ENCODE measurements around the gene IL1RL2.

IL1RL2 gene

DNA sequence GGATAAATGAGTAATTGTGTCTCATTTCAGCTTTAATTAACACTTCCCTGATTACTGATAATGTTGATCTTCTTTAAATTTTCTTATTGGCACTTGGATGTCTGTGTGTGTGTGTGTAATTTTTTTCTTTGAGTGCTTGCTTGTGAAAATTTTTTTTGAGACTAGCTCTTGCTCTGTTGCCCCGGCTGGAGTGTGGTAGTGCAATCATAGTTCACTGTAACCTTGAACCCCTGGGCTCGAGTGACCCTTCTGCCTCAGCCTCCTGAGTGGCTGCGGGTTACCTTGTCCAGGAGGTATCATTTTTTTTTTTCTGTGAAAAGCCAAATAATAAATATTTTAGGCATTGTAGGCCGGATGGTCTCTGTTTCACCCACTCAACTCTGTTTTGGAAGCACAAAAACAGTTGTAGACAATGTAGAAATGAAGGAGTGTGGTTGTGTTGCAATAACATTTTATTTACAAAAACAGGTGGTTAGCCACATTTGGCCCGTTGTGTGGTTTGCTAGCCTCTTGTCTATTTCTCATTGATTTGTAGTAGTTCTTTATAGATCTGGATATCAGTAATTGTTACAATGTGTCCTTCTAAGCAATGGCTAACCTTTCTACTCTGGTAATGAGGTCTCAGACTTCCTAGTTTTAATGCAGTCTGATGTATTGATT lies 7.9 kb downstream of the IL1RL2 start:
- no peak for DNase-seq (ENCODE audit: low read depth)

DNA sequence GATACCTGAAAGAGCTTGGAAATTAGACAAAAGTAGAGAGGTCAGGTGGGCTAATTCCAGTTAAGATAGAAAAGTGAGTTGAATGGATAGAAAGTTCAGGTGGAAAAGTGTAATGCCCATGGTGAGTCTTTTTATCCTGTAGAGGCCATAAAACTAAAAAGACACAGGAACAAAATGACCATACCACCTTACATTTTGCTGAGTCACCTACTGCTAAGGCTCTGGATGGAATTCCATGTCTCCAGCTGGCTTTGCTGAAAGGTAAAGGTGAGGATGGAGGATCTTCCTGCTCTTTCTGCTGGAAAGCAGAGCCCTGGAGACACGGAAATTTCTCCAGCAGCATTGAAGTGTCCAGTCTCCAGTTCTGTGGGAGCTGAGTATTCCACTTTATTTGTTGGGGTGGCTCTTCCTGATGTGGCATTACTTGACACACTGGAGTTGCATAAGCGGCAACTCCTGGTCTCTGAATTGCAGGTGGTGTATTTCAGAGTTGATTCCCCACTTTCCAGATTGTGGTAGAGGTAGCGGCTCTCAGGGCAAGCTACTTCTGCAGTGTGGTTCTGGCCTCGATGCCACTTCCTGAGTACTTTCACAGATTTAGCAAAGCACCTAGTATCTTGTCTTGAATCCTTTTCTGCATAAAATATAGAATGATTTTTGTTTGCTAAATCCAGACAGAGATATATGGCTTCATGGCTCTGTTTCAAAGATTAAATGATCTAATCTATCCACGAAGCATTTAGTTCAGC lies 10.7 kb downstream of the IL1RL2 start:
- no peak for DNase-seq (ENCODE audit: low read depth)

DNA sequence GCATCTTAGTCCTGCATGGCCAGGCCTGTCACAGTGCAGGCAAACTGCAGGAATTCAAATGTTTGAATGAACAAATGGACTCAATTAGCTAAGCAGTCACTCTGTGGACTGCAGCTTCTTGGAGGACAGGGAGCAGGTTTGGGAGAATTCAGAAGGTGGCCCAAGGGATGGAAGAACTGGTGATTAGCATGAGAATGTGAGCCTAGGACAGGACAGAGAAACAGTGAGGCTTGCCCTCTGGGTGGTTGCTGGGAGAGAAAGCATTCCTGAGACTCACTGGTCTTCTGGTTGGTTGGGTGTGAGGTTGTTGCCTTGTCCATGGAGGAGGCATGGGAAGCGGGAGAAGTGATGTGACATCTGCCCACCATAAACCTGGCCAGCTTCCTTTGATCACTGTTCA lies 13.7 kb downstream of the IL1RL2 start:
- DNase-seq (ENCODE audit: low read depth), result no peak

DNA sequence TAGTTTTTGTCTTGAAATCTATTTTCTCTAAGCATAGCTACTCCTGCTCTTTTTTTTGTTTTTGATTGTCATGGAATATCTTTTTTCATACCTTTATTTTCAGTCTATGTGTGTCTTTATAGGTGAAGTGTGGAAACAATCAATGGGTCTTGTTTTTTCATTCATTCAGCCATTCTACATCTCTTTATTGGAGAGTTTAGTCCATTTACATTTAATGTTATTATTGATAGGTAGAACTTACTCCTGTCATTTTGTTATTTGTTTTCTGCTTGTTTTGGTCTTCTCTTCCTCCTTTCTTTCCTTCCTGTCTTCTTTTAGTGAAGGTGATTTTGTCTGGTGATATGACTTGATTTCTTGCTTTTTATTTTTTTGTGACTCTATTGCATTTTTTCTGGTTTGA lies 17.8 kb downstream of the IL1RL2 start:
- no peak for DNase-seq (ENCODE audit: low read depth)

DNA sequence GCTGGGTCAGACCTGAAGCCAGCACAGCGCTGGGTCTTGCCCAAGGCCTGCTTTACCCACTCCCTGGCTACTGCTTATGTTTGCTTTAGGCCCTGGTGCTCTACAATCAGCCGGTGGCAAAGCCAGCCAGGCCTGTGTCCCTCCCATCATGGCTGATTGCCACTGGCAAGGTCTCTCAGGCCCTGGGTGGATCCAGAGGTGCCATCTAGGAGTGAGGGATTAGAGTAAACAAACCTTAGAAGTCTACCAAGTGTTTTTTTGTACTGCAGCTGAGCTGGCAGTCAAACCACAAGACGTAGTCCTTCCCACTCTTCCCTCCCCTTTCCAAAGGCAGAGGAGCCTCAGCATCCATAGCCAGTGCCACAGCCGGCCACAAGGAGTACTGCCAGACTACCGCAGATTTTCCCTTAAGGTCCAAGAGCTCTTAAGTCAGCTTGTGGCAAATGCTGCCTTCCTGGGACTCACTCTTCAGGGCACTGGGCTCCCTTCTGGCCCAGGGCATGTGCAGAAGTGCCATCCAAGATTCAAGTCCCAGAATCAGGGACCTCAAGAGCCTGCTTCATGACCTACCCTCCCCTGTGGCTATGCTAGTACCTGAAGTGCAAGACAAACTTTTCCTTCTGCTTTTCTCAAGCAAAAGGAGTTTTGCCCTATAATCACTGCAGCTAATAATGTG lies 20.0 kb downstream of the IL1RL2 start:
- no peak for DNase-seq (ENCODE audit: low read depth)

DNA sequence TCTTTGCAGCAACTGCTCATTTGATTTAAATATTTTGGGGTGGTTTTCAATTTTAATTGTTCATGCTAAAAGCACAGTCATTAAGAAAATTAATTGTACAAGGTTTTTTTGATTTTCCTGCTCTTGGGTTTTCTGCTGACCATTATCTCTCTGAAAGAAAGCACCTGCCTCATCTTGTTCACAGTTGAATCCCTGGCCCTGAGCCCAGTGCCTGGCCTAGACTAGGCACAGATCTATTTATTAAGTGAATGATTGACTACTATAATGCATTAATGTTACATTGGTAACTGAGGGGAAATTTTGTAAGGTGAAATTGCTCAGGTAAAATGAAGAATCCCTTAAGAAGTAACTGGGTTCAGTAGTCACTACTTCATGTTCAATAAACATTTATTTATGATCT lies 22.0 kb downstream of the IL1RL2 start:
- no peak for DNase-seq (ENCODE audit: low read depth)

DNA sequence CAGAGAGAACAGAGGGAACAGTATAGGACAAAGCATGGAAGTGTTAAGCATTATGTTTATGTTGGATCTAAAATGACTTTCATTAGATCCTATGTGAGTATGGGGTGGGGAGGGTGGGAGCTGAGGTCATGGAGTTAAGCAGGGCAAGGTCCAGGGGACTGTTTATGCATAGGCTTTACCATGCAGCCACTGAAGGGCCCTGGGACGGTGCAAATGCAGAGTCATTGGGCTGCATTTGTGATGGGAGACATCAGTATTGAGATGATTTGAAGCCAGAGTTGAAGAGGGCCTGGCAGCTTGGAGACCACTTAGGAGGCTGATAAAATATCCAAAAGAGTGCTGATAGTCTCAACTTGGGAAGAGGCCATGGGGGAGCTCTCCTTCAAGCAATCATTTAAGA lies 22.7 kb downstream of the IL1RL2 start:
- DNase-seq (ENCODE audit: low read depth), result no peak

DNA sequence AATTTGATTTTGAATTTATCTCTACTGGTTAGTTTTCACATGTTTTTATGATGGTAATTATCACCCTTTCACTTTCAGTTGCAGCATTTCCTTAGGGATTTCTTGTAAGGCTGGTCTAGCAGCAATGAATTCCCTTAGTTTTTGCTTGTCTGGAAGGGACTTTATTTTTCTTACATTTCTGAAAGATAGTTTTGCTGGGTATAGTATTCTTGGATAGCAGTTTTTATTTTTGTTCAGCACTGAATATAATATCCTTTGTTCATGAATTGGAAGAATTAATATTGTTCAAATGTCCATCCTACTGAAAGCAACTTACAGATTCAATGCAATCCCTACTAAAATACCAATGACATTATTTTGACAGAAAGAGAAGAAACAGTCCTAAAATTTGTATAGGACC lies 30.2 kb downstream of the IL1RL2 start:
- no peak for DNase-seq (ENCODE audit: low read depth)

DNA sequence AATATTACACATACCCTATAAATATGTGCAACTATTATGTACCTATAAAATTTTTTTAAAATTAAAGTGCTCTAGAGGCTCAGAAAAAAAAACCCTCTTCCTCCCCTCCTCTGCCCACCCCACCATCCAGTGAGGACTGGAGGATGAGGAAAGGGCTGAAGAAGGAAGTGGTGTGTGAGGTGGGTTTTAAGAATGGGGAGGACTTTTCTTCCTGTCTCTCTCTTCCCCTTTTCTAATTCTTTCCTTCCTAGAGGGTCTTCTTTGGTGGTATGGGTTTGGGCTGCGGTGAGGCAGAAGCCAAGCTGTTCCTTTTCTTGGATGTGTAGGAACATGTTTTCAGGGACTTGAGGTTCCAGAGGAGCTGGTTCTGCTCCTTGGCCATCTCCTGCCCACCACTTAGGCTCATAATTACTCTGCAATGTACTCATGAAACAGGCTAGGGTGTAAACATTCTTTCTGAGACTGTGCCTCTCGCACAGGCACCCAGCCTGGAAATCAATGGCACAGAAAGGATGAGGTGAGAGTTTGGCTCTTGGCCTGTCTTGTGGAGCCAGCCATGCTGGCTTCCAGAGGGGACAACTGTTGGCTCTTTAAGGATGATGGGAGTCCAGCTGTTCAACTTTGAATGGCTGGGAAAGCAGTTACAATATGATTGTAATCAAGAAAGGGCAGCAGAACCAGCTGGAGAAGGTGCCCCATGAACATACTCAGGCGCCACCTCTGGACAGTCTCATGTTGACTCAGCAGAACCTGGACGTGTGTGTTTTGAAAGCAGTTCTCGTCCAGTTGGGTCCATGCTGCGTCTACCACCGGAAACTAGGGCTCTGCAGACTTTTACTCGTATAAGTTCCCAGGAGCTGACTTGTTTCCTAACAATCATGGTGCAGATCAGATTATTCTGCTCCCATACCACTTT lies 38.3 kb downstream of the IL1RL2 start:
- DNase-seq (ENCODE audit: low read depth), result no peak

DNA sequence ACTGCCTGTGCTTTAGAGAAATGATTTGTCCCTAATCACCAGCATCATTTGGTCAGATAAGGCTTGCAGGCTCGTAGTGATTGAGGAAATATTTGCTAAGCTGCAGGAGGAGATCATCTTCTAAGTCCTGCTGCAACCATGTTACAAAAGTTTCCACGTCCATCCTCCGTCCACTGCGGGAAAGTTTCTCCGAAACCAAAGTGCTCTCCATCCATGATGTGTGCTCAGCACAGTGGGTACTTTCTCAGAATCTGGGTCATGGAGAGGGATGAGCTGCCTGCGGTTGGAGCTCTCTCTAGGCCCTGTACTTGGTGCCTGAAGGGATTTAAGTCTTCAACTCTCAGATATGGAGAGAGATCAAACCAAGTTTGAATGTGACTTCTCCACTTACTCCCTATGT lies 39.3 kb downstream of the IL1RL2 start:
- no peak for DNase-seq (ENCODE audit: low read depth)

DNA sequence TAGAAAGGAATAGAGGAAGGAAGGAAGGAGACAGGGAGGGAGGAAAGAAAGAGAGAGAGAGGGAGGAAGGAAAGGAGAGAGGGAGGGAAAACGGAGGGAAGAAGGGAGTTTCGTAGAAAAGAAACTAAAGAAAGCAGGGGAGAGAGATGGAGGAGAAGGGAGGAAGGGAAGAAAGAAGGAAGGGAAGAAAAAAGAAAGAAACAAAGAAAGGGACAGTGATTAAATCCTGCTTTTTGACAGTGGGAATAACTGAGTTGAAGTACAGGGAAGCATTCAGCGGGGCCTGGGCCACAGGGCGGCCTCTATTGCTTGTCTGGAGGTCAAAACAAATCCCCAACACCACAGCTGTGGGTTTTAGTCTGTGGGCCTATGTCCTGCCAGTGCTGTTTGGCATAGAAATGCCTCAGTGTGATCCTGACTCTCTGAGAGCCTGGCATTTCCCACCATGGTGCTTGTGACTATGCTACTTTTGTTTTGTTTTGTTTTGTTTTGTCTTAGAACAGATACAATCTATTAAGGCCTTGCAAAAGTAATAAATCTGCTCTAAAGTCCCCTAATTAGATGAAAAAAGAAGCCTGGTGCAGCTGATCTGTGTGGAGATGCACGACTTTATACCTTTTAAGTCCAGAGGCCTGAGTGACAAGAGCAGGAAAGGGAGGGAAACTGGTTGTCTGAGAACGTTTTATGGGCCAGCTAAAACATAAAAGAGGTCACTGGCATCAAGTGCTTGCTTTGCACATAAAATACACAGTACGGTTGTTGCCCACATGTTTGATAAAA lies 40.0 kb downstream of the IL1RL2 start:
- DNase-seq (ENCODE audit: low read depth), result no peak

DNA sequence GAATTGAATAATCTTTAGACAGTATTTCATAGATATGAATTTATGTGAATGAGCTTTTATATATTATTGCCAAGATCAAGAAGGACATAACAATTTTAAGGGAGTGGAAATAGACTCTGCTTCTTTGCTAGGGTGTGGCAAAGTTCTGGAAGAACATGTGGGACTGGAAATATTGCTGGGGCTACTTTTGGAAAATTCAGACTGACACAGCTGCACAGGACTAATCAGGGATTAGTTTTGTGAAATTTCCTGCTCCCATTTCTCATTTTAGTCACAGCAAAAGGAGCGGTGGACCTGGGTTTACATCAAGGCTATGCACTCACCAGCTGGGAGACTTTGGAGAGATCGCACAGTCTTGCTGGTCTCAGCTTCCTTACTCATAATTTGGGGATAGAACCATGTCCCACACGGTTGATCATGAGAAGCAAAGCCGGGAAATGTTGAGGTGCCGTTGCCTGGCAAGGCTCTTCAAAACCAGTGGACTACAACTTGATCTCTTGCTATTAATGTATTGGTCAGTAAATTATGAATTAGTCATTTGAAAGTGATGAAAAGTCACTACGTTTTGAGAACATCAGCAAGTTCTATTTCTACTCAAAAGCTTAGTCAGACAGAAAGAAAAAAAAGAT lies 42.4 kb downstream of the IL1RL2 start:
- no peak for DNase-seq (ENCODE audit: low read depth)

DNA sequence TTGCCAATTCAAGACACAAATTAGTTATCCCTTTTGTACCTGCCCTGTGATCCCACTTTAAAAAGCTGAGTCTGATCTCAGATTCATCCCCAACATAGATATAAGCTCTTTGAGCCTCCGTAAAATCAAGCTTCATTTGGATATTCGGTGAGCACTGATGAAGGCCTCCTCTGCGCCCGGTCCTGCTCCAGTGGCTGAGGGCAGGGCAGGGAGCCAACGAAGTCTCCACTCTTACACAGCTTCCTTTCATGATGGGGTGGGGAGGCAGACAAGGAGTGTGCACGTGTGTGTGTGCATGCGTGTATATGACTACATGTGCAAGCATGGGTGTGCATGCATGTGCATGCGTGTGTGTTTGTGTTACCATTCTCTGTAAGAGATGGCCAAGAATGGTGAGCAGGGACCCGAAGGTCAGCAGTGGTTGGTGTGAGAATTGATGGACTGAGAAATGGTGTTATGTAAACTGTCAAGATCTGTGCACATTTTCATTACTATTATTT lies 43.6 kb downstream of the IL1RL2 start:
- no peak for DNase-seq (ENCODE audit: low read depth)

DNA sequence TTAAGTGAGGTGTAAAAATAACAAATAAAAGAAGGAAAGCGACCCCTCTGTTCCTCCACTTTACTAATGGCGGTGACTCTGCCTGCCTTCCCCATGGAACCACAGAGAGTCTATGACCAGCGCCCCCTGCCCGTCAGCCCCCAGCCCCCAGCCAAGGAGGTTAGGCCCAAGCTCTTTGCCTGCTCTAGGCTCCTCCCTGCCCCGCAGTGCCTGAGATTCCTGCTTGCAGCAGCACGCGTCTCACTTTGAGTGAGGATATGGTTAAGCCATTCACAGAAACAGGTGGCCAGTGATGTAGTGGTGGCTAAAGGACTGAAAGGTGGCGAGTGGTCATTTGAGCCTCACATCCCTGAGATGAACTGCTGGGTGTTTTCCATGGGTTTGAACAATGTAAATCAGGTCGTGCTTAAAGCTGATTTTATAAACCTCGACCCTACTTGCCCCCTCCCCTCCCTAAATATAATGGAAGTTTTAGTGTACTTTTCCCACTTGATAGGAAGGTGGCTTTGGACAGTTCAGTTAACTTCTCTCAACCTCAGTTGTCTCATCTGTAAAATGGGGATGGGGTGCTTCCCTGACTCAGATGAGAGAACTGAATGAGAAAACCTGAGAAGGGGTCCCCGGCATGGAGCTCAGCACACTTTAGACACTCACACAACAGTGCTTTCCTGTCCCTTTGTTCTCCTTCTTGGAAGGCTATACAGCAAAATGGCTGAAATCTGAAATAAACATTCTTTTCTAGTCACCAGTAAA lies 46.5 kb downstream of the IL1RL2 start:
- DNase-seq (ENCODE audit: low read depth), result no peak

DNA sequence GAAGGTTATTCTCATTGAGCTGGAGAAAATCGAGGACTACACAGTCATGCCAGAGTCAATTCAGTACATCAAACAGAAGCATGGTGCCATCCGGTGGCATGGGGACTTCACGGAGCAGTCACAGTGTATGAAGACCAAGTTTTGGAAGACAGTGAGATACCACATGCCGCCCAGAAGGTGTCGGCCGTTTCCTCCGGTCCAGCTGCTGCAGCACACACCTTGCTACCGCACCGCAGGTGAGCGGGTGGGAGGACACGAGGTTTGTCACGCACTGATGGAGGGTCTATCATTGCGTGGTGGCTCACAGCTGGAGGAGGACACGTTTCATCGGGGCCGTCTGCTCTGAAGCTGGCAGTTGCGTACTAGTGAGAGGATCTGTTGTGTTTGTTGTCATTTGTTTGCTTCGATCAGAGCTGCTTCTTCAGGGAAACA lies 48.2 kb downstream of the IL1RL2 start:
- no peak for DNase-seq (ENCODE audit: low read depth)

DNA sequence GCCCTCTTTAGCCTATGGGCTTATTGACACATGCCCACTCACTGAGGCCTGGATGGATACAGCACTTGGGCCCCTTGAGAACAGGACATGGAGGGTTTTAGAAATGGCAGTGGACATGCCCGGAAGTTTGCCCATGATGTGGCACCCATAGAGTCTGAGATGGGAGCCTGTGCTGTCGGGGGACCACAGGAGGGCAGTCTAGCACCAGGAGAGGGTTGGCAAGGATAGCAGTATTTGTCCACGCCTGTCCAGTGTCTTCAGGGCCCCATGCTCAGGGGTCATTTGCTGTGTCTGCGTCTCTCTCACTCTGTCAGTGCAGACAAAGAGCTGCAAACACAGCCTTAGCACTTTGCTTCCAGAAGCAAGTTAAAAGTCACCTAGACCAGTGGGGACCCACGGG lies 48.7 kb downstream of the IL1RL2 start:
- DNase-seq (ENCODE audit: low read depth), result no peak

DNA sequence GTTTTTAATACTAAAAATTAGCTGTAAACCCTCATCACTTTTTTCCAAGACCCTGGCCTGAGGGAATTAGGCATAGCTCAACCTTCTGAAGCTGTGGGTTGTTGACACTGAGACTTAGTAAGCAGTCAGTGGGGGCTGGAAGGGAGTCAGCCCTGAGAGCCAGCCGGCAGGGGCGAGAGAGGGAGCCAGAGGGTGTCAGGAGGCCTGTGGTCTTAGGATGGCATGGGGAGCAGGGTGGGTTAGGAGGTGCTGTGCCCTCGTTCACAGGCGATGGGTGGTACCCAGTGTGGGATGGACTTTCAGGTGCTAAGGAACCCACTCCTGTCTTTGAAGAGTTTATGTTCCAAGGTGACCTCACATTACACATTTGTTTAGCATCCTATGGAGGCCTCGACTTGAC lies 49.3 kb downstream of the IL1RL2 start:
- DNase-seq (ENCODE audit: low read depth), result no peak

DNA sequence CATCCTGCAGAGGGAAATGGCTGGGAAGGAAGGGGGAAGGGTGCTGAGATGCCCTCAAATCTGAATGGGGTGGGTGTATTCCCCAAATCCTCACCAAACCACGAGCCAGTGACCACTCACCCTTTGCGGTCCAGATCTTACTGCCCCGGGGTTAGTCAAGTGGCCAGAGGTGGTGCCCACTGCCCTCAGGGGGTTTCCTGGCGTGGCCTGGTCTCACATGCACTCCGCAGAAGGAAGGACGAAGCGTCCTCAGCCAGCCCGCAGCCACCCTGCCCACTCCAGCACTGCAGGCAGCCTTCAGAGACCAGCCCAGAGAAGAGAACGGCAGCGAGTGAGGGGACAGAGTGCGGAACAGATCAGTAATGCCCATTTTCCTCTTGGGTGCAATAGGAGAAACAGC lies 50.4 kb downstream of the IL1RL2 start:
- DNase-seq (ENCODE audit: low read depth), result no peak

DNA sequence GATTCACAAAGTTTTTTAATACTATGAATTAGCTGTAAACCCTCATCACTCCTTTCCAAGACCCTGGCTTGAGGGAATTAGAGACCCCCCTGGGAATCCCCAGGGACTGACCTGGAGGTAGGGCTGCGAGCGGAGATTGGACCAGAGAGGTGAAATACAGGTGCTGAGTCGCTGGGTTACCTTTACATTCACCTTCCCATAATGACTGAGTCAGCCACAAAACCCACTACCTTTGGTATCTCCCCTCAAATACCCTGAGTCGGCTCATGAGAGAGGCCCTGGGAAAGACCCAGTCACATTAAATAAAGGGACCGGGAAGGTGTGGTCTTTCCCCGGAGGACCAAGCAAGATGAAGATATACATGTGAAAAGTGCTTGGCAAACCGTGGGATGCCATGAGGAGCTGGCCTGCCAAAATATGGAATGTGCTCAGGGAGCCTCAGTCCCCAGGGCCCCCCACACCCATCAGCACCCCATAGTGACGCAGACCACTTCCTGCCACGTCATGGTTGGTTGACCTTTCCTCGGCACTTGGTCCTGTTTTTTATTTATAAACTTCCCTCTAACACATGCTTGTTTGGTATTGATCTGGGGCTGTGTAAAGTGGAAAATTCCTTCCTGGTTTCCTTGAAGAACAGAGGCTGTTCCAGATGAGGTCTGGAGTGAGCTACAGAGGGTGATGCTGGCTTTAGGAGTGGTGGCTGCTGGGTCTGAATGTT lies 51.4 kb downstream of the IL1RL2 start:
- DNase-seq (ENCODE audit: low read depth), result no peak
